Psoas muscle (tissue), 8 donors: ENCODE measurements around the gene BTBD16. TPM values are rescaled to one million over a fixed set of nuclear protein-coding genes. Genes with fewer than 3 reads are reported as not detected.

Source experiments
- ATAC-seq, 4 donors: fragments of 200-7000 bp; cut with Tn5 transposase; one replicate each; pipeline ENCODE4 v1.9.1; 2020; ENCODE audit warnings: moderate library complexity in 3 of 4, mild to moderate bottlenecking in 2 of 4
- DNase-seq, 2 donors: peaks; one replicate each; pipeline ENCODE4 v3.0.0-alpha.2; 2020
- H3K27ac ChIP-seq: fragments of 200-600 bp; one replicate; pipeline ENCODE4 v1.8.0; 2022
- H3K27me3 ChIP-seq, 3 donors: fragments of 200-600 bp in 1 of 3; one replicate each; pipeline versions ENCODE4 v1.6.1 to v1.8.0; 2013 to 2022; ENCODE audit warnings: low read length in 2 of 3, mild to moderate bottlenecking in 2 of 3, moderate library complexity in 1 of 3; ENCODE audit not compliant: insufficient read depth in 3 of 3
- H3K36me3 ChIP-seq, 2 donors: fragments of 200-600 bp in 1 of 2; one replicate each; pipeline versions ENCODE4 v1.6.1 to v1.8.0; 2013 to 2022; ENCODE audit warnings: low read depth in 1 of 2, mild to moderate bottlenecking in 1 of 2, moderate library complexity in 1 of 2; ENCODE audit not compliant: insufficient read depth in 1 of 2
- H3K4me1 ChIP-seq: fragments of 200-600 bp; one replicate; pipeline ENCODE4 v1.8.0; 2022
- H3K4me3 ChIP-seq: fragments of 200-600 bp; one replicate; pipeline ENCODE4 v1.8.0; 2022; ENCODE audit warnings: mild to moderate bottlenecking
- H3K9me3 ChIP-seq: fragments of 200-600 bp; one replicate; pipeline ENCODE4 v1.8.0; 2022
- CTCF ChIP-seq: fragments of 200-600 bp; IDR thresholded peaks from one replicate; pipeline ENCODE4 v1.8.0; 2022; ENCODE audit warnings: antibody characterized with exemption
- WGBS, 3 donors: extraction: QIAGEN DNeasy Blood & Tissue Kit; methylation state at CpG; one replicate each; pipeline versions ENCODE4 v1.1.6 to v1.1.7; 2013; 5-methylcytosine and 5-hydroxymethylcytosine counted together
- intact Hi-C, 2 donors: fragments of 100-400 bp; cut with DNase I; formaldehyde crosslinking; loops; one replicate each; pipeline versions ENCODE4 v1.11.0 to v1.14.2; 2022
- polyA plus RNA-seq, 3 donors: library from polyadenylated mRNA; stranded (reverse); fragments of 200-250 nt; gene quantifications; one replicate each; pipeline ENCODE4 v1.2.3, GENCODE V29; 2013
- total RNA-seq, 4 donors: library from RNA; stranded (reverse); fragmentation: NEBNext Ultra II Directional in 2 of 4; extraction: Animal tissue kit (Norgen Biotek cat#: 25700) in 2 of 4; gene quantifications; one replicate each; pipeline versions ENCODE4 v1.2.1 to v1.2.4, GENCODE V29; 2021 to 2023
- donor health status: healthy with polysubstance abuse.
- donor health status: DM: no; HTN: no; CAD: no; lungs with moderate emphysema.
- donor health status: Bipolar disorder and iron deficiency.
- donor health status: healthy.
- donor health status: DM: yes; HTN: yes; CAD: no.
- donor health status: DM: no; HTN: no; CAD: no.
- donor health status: DM: no; HTN: no; CAD: no.
- donor health status: DM: yes; HTN: yes; CAD: no.

The BTBD16 gene
- total and polyA plus RNA-seq, 7 donors = 0.14 to 0.58 (median 0.32) TPM; not detected in 4

- WGBS, 3 donors = 80 to 83% (median 81%) methylated on average over 6 of the region's 6 CpGs
- intact Hi-C loops = loop anchor here in 1 of 2 donors (5.0 kb wide), 1 partner anchor 84 kb away; the partner anchor contains the start of gene PLEKHA1
These were observed 17.2 kb downstream of the BTBD16 start for GRCh38 chr10:122288262-122288661.

GRCh38 chr10:122288917-122289316 lies 17.8 kb downstream of the BTBD16 start:
- no peaks in the 10 kb centered on the region for H3K36me3 ChIP-seq
- H3K4me3 ChIP-seq = no peak overlapping the region
- H3K27me3 ChIP-seq = no peaks in the 10 kb centered on the region
- H3K4me1 ChIP-seq = peaks cover 24% of the 10 kb centered on the region
- intact Hi-C loops = loop anchor here in 1 of 2 donors (5.0 kb wide), 1 partner anchor 83 kb away; the partner anchor contains the start of gene PLEKHA1
- DNase-seq (no peak), ATAC-seq (no peak)
- no peak for TF ChIP-seq CTCF
- no peak overlapping the region for H3K27ac ChIP-seq
- WGBS, 3 donors = 85 to 94% (median 85%) methylated on average over 3 of the region's 3 CpGs
- H3K9me3 ChIP-seq = no peaks in the 10 kb centered on the region

More at GRCh38 chr10:122288262-122288661, 17.2 kb downstream of the BTBD16 start:
- Histone ChIP-seq H3K36me3 (no peaks in the 10 kb centered on the region), H3K4me3 (no peak overlapping the region), H3K27ac (no peak overlapping the region), H3K4me1 (peaks cover 24% of the 10 kb centered on the region), H3K9me3 (no peaks in the 10 kb centered on the region), H3K27me3 (no peaks in the 10 kb centered on the region)
- DNase-seq (no peak), ATAC-seq (no peak)
- no peak for TF ChIP-seq CTCF

GRCh38 chr10:122290334-122290733 lies 19.2 kb downstream of the BTBD16 start:
- no peaks in the 10 kb centered on the region for H3K9me3 ChIP-seq
- H3K27me3 ChIP-seq = no peaks in the 10 kb centered on the region
- no peak overlapping the region for H3K4me3 ChIP-seq
- WGBS, 3 donors = 54 to 69% (median 61%) methylated on average over 7 of the region's 7 CpGs
- no peak for ATAC-seq
- no peak for DNase-seq
- peaks cover 24% of the 10 kb centered on the region for H3K4me1 ChIP-seq
- no peak for TF ChIP-seq CTCF
- H3K36me3 ChIP-seq = no peaks in the 10 kb centered on the region
- intact Hi-C loops = no loop called here
- no peak overlapping the region for H3K27ac ChIP-seq

- 87 to 93% (median 88%) methylated on average over 13 of the region's 13 CpGs for WGBS, 3 donors
- ATAC-seq (no peak), DNase-seq (no peak)
- no peak overlapping the region for H3K4me3 ChIP-seq
- no peak for TF ChIP-seq CTCF
- H3K27me3 ChIP-seq = peaks cover 0 to 1% (median 0%) of the 10 kb centered on the region in 3 donors
- no peaks in the 10 kb centered on the region for H3K9me3 ChIP-seq
- H3K36me3 ChIP-seq = no peaks in the 10 kb centered on the region
- H3K27ac ChIP-seq = no peak overlapping the region
- intact Hi-C loops = no loop called here
- H3K4me1 ChIP-seq = peaks cover 21% of the 10 kb centered on the region
These were observed 19.9 kb downstream of the BTBD16 start for GRCh38 chr10:122290833-122291532.
